ENCODE results near the gene ALDOC. TPM values are rescaled to one million over a fixed set of nuclear protein-coding genes. Genes with fewer than 3 reads are reported as not detected.

Gene ALDOC
- 1.2 to 2.5 TPM (median 1.9 TPM) in 5 replicates for total RNA-seq (2022; extraction: Qiagen RNA extraction; ENCODE audit: low read depth)

DNA sequence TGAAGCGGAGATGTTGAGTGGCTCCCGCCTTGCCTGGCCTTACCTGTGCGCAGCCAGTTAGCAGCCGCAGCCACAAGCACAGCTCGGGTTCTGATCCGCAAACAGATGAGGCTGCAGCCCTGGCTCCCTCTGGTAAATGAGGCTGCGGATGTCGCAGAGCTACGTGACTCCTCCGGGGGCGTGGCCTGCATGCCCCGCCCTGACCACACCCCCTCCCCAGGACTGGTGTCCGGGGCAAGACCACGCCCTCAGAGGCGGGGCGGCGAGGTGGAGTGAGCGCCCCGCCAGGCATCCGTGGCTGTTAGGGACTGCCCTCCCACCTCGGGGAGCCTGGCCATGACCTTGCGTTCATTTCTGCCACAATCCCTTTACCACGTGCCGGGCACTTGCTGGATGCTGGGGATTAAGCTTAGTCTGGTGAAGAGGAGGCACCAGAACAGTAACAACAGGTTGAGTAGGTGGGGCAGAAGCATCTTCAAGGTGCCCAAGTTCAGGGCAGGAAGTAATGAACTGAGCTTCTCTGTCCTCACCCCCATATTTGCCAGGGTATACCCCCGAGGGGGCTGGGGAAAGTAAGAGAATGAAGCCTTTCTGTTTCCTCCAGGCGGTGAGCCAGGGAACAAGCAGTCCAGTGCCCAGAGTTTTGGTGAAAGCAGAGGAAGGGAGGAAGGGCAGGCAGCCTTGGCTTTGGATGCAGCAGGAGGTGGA, at the start of gene ALDOC:
Gene ALDOC, minus strand, starts transcription at position 138 of the 708 bp plus-strand sequence. CDS start 1,363 bp downstream, outside the sequence.

DNA sequence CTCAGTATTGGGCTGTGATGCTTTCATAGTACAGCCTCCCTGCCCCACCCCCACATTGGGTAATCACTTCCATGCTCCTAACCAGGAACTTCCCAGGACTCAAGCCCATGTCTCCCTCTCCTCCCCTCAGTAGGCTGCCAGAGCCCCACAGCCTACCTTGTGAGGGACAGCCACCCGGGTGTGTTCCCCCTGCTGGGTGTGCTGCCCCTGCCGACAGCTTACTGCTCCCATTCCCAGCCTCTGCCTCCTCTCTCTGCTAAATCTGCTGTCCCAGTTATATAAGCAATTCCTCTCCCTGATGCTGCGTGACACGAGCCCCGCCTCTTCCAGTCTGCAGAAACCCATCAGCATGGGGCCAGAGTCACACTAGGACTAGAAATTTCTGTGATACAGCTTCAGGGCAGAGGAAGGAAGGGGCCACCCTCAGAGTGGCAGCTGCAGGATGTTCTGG, 37.3 kb upstream of the ALDOC start, which contains the start of gene RSKR:
Gene RSKR, minus strand, starts transcription at position 255 of the 451 bp plus-strand sequence. Its CDS starts 24 bp downstream, at position 231.

DNA sequence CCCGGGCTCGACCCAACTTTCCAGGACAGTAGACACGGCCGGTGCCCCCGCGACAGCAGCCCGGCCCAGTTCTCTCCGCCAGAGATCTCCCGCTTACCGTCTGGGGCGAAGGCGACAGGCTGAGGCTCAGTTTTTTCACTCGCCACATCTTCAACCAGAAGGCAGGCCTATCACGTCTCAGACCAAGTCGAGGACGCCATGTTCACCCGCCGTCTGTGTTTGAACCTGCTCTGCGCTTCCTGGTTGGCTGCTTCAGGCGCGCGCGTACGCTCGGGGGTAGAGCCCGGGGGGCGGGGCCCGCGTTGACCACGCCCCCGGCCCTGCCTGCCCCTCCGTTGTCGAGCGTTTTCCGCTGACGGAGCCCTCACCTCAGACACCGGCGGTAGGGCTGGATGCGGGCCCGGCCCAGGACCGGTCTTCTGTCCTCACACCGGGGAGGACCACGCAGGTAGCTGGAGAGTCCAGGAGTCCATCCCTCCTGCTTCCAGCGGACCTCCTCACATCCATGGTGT, 22.2 kb upstream of the ALDOC start, which contains the start of gene SPAG5:
Gene SPAG5, minus strand, starts transcription at position 227 of the 512 bp plus-strand sequence. Its CDS starts 79 bp downstream, at position 148.

DNA sequence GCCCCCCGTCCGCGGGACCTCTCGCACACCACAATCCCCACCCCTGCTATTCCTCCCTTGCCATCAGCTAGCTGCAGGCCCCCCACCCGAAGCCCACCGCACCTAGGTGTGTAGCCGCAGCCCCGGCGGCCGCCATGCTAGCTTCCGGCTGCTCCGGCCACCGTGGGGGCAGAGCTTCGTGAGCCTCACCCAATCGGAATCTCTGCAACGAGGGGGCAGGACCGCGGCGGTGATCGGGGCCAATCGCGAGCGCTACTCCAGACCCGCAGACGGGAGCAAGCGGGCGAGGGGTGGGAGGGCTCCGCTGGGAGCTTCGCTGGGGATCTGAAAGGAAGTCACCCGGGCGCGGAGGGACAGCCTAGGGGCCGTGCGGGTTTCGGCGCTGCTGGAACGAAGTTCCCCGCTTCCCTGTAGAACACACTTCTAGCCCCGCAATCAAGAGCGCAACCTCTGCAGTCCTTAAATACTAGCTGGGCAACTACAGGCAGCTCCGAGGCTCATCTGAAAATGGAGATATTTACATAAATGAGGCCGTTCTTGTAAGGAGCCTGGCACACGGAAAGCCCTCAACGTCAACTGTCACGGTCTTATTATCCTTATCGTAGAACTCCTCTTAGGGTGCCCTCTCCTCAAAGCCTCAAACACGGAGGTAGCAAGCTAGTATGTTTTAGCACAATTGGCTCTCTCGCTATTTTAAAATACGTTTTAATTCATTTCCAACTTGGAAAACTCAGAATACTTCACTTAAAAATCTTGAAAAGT, 5.2 kb downstream of the ALDOC start, which contains the start of gene PIGS:
Gene PIGS, minus strand, starts transcription at position 164 of the 762 bp plus-strand sequence. Its CDS starts 28 bp downstream, at position 136.

DNA sequence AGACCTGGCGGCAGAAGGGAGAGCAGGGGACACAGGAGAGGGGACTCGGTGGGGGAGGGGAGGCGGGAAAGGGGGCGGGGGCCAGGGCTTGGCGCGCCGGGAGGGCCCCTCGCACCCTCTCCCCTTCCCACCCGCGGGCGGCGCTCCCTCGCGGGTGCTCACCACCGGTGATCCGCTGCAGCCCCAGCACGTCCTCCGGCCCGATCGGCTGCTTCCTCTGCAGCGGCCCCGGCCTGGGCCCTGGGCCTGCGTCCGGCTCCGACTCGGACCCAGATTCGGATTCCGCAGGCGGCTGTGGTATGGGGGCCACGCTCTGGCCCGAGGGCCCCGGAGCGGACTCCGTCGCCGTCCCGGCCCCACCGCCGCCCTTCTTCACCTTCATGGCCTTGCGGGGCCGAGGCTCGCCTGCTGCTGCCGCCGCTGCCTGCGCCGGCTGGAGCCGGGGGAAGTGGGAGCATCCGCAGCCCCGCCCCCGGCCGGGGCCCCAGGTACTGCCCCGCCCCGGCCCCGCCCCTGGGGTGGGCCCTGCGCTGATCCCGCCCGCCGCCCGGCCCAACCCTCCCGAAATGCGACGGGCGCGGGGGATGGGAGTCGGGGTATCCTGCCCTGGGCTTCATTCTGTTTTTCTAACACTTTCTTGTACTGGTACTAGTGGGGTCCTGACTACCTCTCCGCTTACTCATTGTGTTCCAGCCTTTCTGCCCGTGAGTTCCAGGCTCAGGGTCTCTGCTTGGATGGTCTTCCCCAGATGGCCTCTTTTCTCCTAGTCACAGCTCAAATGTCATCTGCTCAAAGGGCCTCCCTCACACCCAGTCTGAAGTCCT, 24.3 kb downstream of the ALDOC start, which contains the start of gene UNC119:
Gene UNC119, minus strand, starts transcription at position 449 of the 824 bp plus-strand sequence. Its CDS starts 67 bp downstream, at position 382.

Other genes starting within 250 kb of the ALDOC start
- 54.4 to 57.2 TPM (median 56.4 TPM) in 5 replicates for gene IFT20, start 241.4 kb downstream of the ALDOC start, total RNA-seq (2022; extraction: Qiagen RNA extraction; ENCODE audit: low read depth)
- 44.4 to 51.9 TPM (median 50.6 TPM) in 5 replicates for gene TNFAIP1, start 241.1 kb downstream of the ALDOC start, total RNA-seq (2022; extraction: Qiagen RNA extraction; ENCODE audit: low read depth)
- 132 to 168 TPM (median 161 TPM) in 5 replicates for gene POLDIP2, start 219.4 kb downstream of the ALDOC start, total RNA-seq (2022; extraction: Qiagen RNA extraction; ENCODE audit: low read depth)
- not detected in 5 replicates for gene SEBOX, start 211.7 kb downstream of the ALDOC start, total RNA-seq (2022; extraction: Qiagen RNA extraction; ENCODE audit: low read depth)
- gene VTN, start 206.6 kb downstream of the ALDOC start, total RNA-seq (2022; extraction: Qiagen RNA extraction; ENCODE audit: low read depth) = 17.3 to 26.7 TPM (median 18.8 TPM) in 5 replicates
- 4.9 to 6.0 TPM (median 5.3 TPM) in 5 replicates for gene SARM1, start 205.2 kb downstream of the ALDOC start, total RNA-seq (2022; extraction: Qiagen RNA extraction; ENCODE audit: low read depth)
- gene SLC46A1, start 170.7 kb downstream of the ALDOC start, total RNA-seq (2022; extraction: Qiagen RNA extraction; ENCODE audit: low read depth) = 18.5 to 23.4 TPM (median 21.3 TPM) in 5 replicates
- 0.06 to 0.21 TPM (median 0.13 TPM) in 4 of 5 replicates, not detected in the other for gene SLC13A2, start 103.3 kb downstream of the ALDOC start, total RNA-seq (2022; extraction: Qiagen RNA extraction; ENCODE audit: low read depth)
- gene FOXN1, start 70.5 kb downstream of the ALDOC start, total RNA-seq (2022; extraction: Qiagen RNA extraction; ENCODE audit: low read depth) = 0.02 to 0.20 TPM (median 0.04 TPM) in 3 of 5 replicates, not detected in the others
- 26.8 to 35.3 TPM (median 27.5 TPM) in 5 replicates for gene UNC119, start 24.3 kb downstream of the ALDOC start, total RNA-seq (2022; extraction: Qiagen RNA extraction; ENCODE audit: low read depth)
- 53.8 to 66.3 TPM (median 62.8 TPM) in 5 replicates for gene PIGS, start 5.4 kb downstream of the ALDOC start, total RNA-seq (2022; extraction: Qiagen RNA extraction; ENCODE audit: low read depth)
- gene SPAG5, start 22.1 kb upstream of the ALDOC start, total RNA-seq (2022; extraction: Qiagen RNA extraction; ENCODE audit: low read depth) = 77.5 to 86.2 TPM (median 81.5 TPM) in 5 replicates
- gene RSKR, start 37.3 kb upstream of the ALDOC start, total RNA-seq (2022; extraction: Qiagen RNA extraction; ENCODE audit: low read depth) = 3.4 to 6.2 TPM (median 4.3 TPM) in 5 replicates
- 54.9 to 85.2 TPM (median 59.7 TPM) in 5 replicates for gene BLTP2, start 68.3 kb upstream of the ALDOC start, total RNA-seq (2022; extraction: Qiagen RNA extraction; ENCODE audit: low read depth)
- gene SDF2, start 85.0 kb upstream of the ALDOC start, total RNA-seq (2022; extraction: Qiagen RNA extraction; ENCODE audit: low read depth) = 80.1 to 93.3 TPM (median 86.3 TPM) in 5 replicates
- 71.8 to 81.6 TPM (median 75.5 TPM) in 5 replicates for gene SUPT6H, start 85.3 kb upstream of the ALDOC start, total RNA-seq (2022; extraction: Qiagen RNA extraction; ENCODE audit: low read depth)
- 1.0 to 2.2 TPM (median 1.3 TPM) in 5 replicates for gene PROCA1, start 135.0 kb upstream of the ALDOC start, total RNA-seq (2022; extraction: Qiagen RNA extraction; ENCODE audit: low read depth)
- 237 to 279 TPM (median 261 TPM) in 5 replicates for gene RAB34, start 141.0 kb upstream of the ALDOC start, total RNA-seq (2022; extraction: Qiagen RNA extraction; ENCODE audit: low read depth)
- gene RPL23A, start 143.1 kb upstream of the ALDOC start, total RNA-seq (2022; extraction: Qiagen RNA extraction; ENCODE audit: low read depth) = 1,884 to 2,485 TPM (median 2,244 TPM) in 5 replicates
- 30.6 to 49.5 TPM (median 46.7 TPM) in 5 replicates for gene TLCD1, start 149.3 kb upstream of the ALDOC start, total RNA-seq (2022; extraction: Qiagen RNA extraction; ENCODE audit: low read depth)
- gene NEK8, start 151.9 kb upstream of the ALDOC start, total RNA-seq (2022; extraction: Qiagen RNA extraction; ENCODE audit: low read depth) = 4.0 to 5.7 TPM (median 4.7 TPM) in 5 replicates
- 56.8 to 78.8 TPM (median 75.3 TPM) in 5 replicates for gene TRAF4, start 167.1 kb upstream of the ALDOC start, total RNA-seq (2022; extraction: Qiagen RNA extraction; ENCODE audit: low read depth)